CD14-positive monocyte (primary cell): Measurements from ENCODE around the gene TRIM47. TPM values are rescaled to one million over a fixed set of nuclear protein-coding genes. Genes with fewer than 3 reads are reported as not detected.

Experiments used
- DNase-seq, 3 donors: peaks; one replicate each; pipeline ENCODE4 v3.0.0-alpha.2; 2011 to 2022
- H2AFZ ChIP-seq: 2 replicates; pipeline ENCODE4 v1.6.0; 2012; ENCODE audit warnings: mild to moderate bottlenecking, low read depth, low read length, inconsistent platforms; ENCODE audit not compliant: insufficient read depth, poor library complexity, severe bottlenecking
- H3K27ac ChIP-seq, 2 donors: 1 replicate in 1 of 2; 2 replicates in 1 of 2; pipeline ENCODE4 v1.5.1; 2012 to 2013; ENCODE audit warnings: low read length in 2 of 2, control low read depth in 1 of 2, inconsistent platforms in 1 of 2, low read depth in 1 of 2, mild to moderate bottlenecking in 1 of 2
- H3K27me3 ChIP-seq, 2 donors: one replicate each; pipeline versions ENCODE4 v1.6.0 to v1.6.1; 2011 to 2013; ENCODE audit warnings: low read length in 2 of 2; ENCODE audit not compliant: control insufficient read depth in 2 of 2, insufficient read depth in 2 of 2
- H3K36me3 ChIP-seq, 2 donors: replicated peaks in 1 of 2; 1 replicate in 1 of 2; 2 replicates in 1 of 2; pipeline versions ENCODE4 v1.5.1 to v1.6.1; 2012 to 2013; ENCODE audit warnings: low read length in 2 of 2, control low read depth in 1 of 2, inconsistent platforms in 1 of 2, mild to moderate bottlenecking in 1 of 2; ENCODE audit not compliant: insufficient read depth in 2 of 2, control insufficient read depth in 1 of 2
- H3K4me1 ChIP-seq, 2 donors: 1 replicate in 1 of 2; 2 replicates in 1 of 2; pipeline versions ENCODE4 v1.5.1 to v1.6.1; 2012 to 2013; ENCODE audit warnings: low read length in 2 of 2, control low read depth in 1 of 2, inconsistent platforms in 1 of 2, mild to moderate bottlenecking in 1 of 2, moderate library complexity in 1 of 2; ENCODE audit not compliant: insufficient read depth in 2 of 2, control insufficient read depth in 1 of 2
- H3K4me2 ChIP-seq: replicated peaks from 2 replicates; pipeline ENCODE3; 2012; ENCODE audit warnings: low read length, moderate library complexity, mild to moderate bottlenecking; ENCODE audit not compliant: poor library complexity, severe bottlenecking; ENCODE audit errors: extremely low read depth
- H3K4me3 ChIP-seq, 3 experiments: fragments of 200-600 bp in 1 of 3; sonication (generic) in 1 of 3; replicated peaks in 1 of 3; 1 replicate in 2 of 3; 2 replicates in 1 of 3; pipeline ENCODE4 v1.5.1; 2011 to 2013; ENCODE audit warnings: low read length in 3 of 3, mild to moderate bottlenecking in 3 of 3, control low read depth in 2 of 3, low read depth in 2 of 3, inconsistent platforms in 1 of 3, moderate library complexity in 1 of 3
- H3K79me2 ChIP-seq: 2 replicates; pipeline ENCODE4 v1.6.0; 2012; ENCODE audit warnings: mild to moderate bottlenecking, control low read depth, inconsistent platforms, low read length, moderate library complexity; ENCODE audit not compliant: insufficient read depth
- H3K9ac ChIP-seq: 2 replicates; pipeline ENCODE4 v1.6.0; 2017; ENCODE audit warnings: low read length, mild to moderate bottlenecking; ENCODE audit not compliant: insufficient read depth, poor library complexity, severe bottlenecking
- H3K9me3 ChIP-seq, 2 donors: replicated peaks in 1 of 2; 1 replicate in 1 of 2; 2 replicates in 1 of 2; pipeline versions ENCODE4 v1.5.1 to v1.6.1; 2012 to 2013; ENCODE audit warnings: low read length in 2 of 2, control low read depth in 1 of 2; ENCODE audit not compliant: control insufficient read depth in 1 of 2, insufficient read depth in 1 of 2
- H4K20me1 ChIP-seq: 2 replicates; pipeline ENCODE4 v1.6.0; 2012; ENCODE audit warnings: mild to moderate bottlenecking, low read length, control low read depth, moderate library complexity; ENCODE audit not compliant: insufficient read depth
- H3K27ac Mint-ChIP-seq, 7 donors: one replicate each; pipeline ENCODE4 v1.8.0; 2020; ENCODE audit warnings: mild to moderate bottlenecking in 7 of 7, mixed read lengths in 7 of 7, moderate library complexity in 6 of 7, inconsistent platforms in 2 of 7
- H3K27me3 Mint-ChIP-seq, 3 donors: one replicate each; pipeline ENCODE4 v1.8.0; 2021 to 2022; ENCODE audit warnings: low read depth in 3 of 3, mild to moderate bottlenecking in 3 of 3, mixed read lengths in 3 of 3, moderate library complexity in 3 of 3, inconsistent platforms in 1 of 3
- H3K36me3 Mint-ChIP-seq, 2 donors: one replicate each; pipeline ENCODE4 v1.8.0; 2020; ENCODE audit warnings: mixed read lengths in 2 of 2, inconsistent platforms in 1 of 2, mild to moderate bottlenecking in 1 of 2
- H3K4me1 Mint-ChIP-seq: one replicate; pipeline ENCODE4 v1.8.0; 2020; ENCODE audit warnings: mild to moderate bottlenecking, mixed read lengths
- H3K4me3 Mint-ChIP-seq, 2 donors: one replicate each; pipeline ENCODE4 v1.8.0; 2020; ENCODE audit warnings: mild to moderate bottlenecking in 2 of 2, mixed read lengths in 2 of 2, moderate library complexity in 1 of 2
- H3K9me3 Mint-ChIP-seq, 7 donors: one replicate each; pipeline ENCODE4 v1.8.0; 2020 to 2022; ENCODE audit warnings: mixed read lengths in 7 of 7, mild to moderate bottlenecking in 6 of 7, moderate library complexity in 6 of 7, inconsistent platforms in 2 of 7
- WGBS: methylation state at CpG from one replicate; pipeline ENCODE4 v1.1.5; 2013; ENCODE audit warnings: missing lambda C conversion rate; ENCODE audit not compliant: insufficient coverage; 5-methylcytosine and 5-hydroxymethylcytosine counted together
- intact Hi-C, 2 donors: fragments of 100-400 bp; cut with micrococcal nuclease; formaldehyde crosslinking; loops; one replicate each; pipeline versions ENCODE4 v1.15.0 to v1.15.1; 2023
- polyA plus RNA-seq, 3 donors: library from polyadenylated mRNA; depleted of rRNA in 1 of 3; unstranded in 2 of 3; stranded (reverse) in 1 of 3; fragments of 300-500 nt in 2 of 3; fragments of >200 nt in 1 of 3; fragmentation: Illumina TruSeq in 2 of 3; gene quantifications; 1 replicate in 2 of 3; 2 replicates in 1 of 3; pipeline ENCODE4 v1.2.3, GENCODE V29; 2012 to 2021
- TF ChIP-seq, protein P1 (sequence below): fragments of 200-600 bp; IDR thresholded peaks from one replicate; pipeline ENCODE4 v1.8.0; 2022; ENCODE audit warnings: antibody characterized with exemption, mild to moderate bottlenecking

TRIM47 gene
- polyA plus RNA-seq, 3 donors = 0.20 TPM; not detected in 2

DNA sequence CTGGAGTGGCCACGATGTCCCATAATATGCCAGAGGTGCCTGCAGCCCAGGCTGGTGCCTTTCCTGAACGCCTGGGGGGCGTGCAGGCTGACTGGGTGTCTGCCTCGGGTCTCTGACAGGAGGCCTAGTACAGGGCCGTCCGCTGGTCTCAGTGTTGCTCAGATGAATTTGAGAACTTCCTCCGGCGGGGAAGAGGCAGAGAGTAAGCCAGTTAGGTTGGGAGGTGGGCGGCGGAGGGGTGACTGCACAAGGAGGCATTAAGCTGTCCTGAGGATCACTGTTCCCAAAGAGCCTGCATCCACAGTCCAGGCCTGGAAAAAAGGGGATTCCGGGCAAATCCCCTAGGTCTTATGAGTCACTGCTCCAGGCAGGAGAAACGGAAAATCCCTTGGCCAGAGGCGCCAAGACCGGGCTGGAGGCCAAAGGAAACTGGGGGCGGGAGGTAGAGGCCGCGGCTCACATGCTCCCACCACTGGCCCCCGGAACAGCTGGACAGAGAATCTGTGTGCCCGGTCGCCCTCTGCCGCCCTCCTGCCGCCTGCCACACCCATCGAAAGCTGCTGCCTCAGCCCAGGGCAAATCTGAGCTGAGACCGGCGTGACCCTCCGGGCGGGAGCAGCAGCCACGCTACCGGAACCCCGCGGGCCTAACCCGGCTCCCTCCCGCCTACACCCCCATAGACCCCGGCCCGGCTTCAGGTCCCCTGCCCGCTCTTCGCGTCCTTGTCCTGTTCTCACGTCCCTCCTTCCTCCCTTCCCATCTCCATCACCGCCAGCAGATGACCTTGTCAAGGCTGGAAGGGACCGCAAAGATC is 1.2 kb downstream of the TRIM47 start:
- Histone ChIP-seq H3K79me2 (no peaks in the 10 kb centered on the region), H4K20me1 (no peaks in the 10 kb centered on the region), H2AFZ (peak overlapping the region; percentile 76), H3K36me3 (no peaks in the 10 kb centered on the region), H3K27me3 (peaks cover 16 to 48% of the 10 kb centered on the region in 2 donors), H3K4me3 (peak overlapping the region; percentile 8 to 68 (median 23)), H3K4me2 (peak overlapping the region; percentile 80), H3K4me1 (peaks cover 27 to 38% of the 10 kb centered on the region in 2 donors), H3K9ac (no peak overlapping the region), H3K27ac (no peak overlapping the region), H3K9me3 (peaks cover 0 to 5% of the 10 kb centered on the region in 2 donors)
- H3K36me3 Mint-ChIP-seq = peaks cover 2 to 6% of the 10 kb centered on the region in 2 donors
- TF ChIP-seq, protein P1, sequence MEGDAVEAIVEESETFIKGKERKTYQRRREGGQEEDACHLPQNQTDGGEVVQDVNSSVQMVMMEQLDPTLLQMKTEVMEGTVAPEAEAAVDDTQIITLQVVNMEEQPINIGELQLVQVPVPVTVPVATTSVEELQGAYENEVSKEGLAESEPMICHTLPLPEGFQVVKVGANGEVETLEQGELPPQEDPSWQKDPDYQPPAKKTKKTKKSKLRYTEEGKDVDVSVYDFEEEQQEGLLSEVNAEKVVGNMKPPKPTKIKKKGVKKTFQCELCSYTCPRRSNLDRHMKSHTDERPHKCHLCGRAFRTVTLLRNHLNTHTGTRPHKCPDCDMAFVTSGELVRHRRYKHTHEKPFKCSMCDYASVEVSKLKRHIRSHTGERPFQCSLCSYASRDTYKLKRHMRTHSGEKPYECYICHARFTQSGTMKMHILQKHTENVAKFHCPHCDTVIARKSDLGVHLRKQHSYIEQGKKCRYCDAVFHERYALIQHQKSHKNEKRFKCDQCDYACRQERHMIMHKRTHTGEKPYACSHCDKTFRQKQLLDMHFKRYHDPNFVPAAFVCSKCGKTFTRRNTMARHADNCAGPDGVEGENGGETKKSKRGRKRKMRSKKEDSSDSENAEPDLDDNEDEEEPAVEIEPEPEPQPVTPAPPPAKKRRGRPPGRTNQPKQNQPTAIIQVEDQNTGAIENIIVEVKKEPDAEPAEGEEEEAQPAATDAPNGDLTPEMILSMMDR = no peak
- intact Hi-C loops = no loop called here
- peaks cover 28% of the 10 kb centered on the region for H3K4me1 Mint-ChIP-seq
- WGBS = 10% methylated on average over 37 of the region's 41 CpGs
- peaks cover 51 to 66% (median 55%) of the 10 kb centered on the region in 3 donors for H3K27me3 Mint-ChIP-seq
- peaks cover 0 to 14% (median 4%) of the 10 kb centered on the region in 7 donors for H3K9me3 Mint-ChIP-seq
- peak in 1 of 3 donors; percentile 56 for DNase-seq
- H3K4me3 Mint-ChIP-seq = peak overlapping the region; percentile 73 to 95
- peak overlapping the region in 2 of 7 donors; percentile 40 to 60 for H3K27ac Mint-ChIP-seq

DNA sequence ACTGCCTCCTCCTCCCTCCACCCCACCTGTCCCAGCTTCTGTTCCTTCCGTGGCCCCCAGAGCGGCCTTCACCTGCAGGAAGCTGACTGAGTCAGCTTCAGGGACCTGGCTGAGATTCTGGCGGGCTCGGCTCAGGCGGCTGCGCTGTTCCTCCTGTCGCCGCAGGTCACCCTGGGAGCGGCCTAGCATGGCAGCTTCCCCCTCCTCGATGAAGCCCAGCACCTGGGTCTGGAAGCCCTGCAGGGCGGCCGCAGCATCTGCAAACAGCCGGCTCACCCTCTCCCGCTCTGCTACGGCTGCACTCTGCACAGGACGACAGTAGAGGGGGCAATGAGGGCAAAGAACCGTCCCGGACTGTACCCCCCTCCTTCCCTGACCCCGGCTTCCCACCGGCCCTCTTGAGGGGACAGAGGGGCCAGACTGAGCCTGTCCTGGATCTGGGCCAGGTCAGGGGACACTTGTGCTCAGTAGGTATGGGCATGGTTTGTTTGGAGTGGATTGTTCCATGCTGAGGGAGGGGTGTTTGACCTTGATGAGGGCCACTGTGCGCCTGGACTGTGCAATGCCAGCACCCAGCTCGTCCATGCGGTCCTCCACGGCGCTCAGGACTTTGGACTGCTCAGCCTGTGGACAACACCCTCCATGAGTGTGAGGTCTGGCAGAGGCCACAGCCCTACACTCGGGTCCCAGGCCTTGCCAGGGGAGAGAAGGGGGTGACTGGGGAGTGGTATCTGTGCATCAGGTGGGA is 2.0 kb downstream of the TRIM47 start:
- Histone ChIP-seq H3K79me2 (no peaks in the 10 kb centered on the region), H2AFZ (peak overlapping the region; percentile 42), H3K9me3 (peaks cover 0 to 5% of the 10 kb centered on the region in 2 donors), H3K4me2 (peak overlapping the region; percentile 58), H4K20me1 (no peaks in the 10 kb centered on the region), H3K36me3 (no peaks in the 10 kb centered on the region), H3K27ac (no peak overlapping the region), H3K27me3 (peaks cover 16 to 48% of the 10 kb centered on the region in 2 donors), H3K4me1 (peaks cover 27 to 38% of the 10 kb centered on the region in 2 donors), H3K4me3 (peak overlapping the region in 2 of 3 experiments; percentile 9 to 60), H3K9ac (no peak overlapping the region)
- Mint-ChIP-seq H3K9me3 (peaks cover 0 to 14% (median 4%) of the 10 kb centered on the region in 7 donors), H3K4me1 (peaks cover 28% of the 10 kb centered on the region), H3K27ac (no peak overlapping the region), H3K27me3 (peaks cover 50 to 62% (median 52%) of the 10 kb centered on the region in 3 donors), H3K36me3 (peaks cover 2 to 6% of the 10 kb centered on the region in 2 donors), H3K4me3 (peak overlapping the region; percentile 69 to 95)
- WGBS = 24% methylated on average over 21 of the region's 26 CpGs
- DNase-seq = no peak
- TF ChIP-seq, protein P1 = no peak
- intact Hi-C loops = no loop called here
